Right lobe of liver (tissue), 6 donors: ENCODE measurements around the gene EXOC3L2. TPM values are rescaled to one million over a fixed set of nuclear protein-coding genes. Genes with fewer than 3 reads are reported as not detected.
A peak's percentile ranks its signal among the peaks of the same experiment; 100 is the strongest.

Source experiments
- ATAC-seq, 4 donors: fragments of 200-7000 bp; cut with Tn5 transposase; one replicate each; pipeline ENCODE4 v1.9.1; 2020; ENCODE audit warnings: mild to moderate bottlenecking in 4 of 4, moderate library complexity in 4 of 4
- DNase-seq, 3 donors: peaks; one replicate each; pipeline ENCODE4 v3.0.0-alpha.2; 2020
- H3K27ac ChIP-seq, 3 donors: fragments of 200-600 bp; one replicate each; pipeline ENCODE4 v1.8.0; 2022
- H3K27me3 ChIP-seq, 2 donors: fragments of 200-600 bp; one replicate each; pipeline ENCODE4 v1.8.0; 2022
- H3K36me3 ChIP-seq, 4 donors: fragments of 200-600 bp; sonication (generic) in 1 of 4; one replicate each; pipeline versions ENCODE4 v1.5.1 to v1.8.0; 2017 to 2022; ENCODE audit warnings: control low read depth in 1 of 4
- H3K4me1 ChIP-seq, 4 donors: fragments of 200-600 bp; sonication (generic) in 1 of 4; one replicate each; pipeline versions ENCODE4 v1.5.1 to v1.8.0; 2017 to 2022; ENCODE audit warnings: control low read depth in 1 of 4
- H3K4me3 ChIP-seq, 3 donors: fragments of 200-600 bp; one replicate each; pipeline ENCODE4 v1.8.0; 2022
- H3K9me3 ChIP-seq, 4 donors: fragments of 200-600 bp; sonication (generic) in 1 of 4; one replicate each; pipeline versions ENCODE4 v1.5.1 to v1.8.0; 2017 to 2022; ENCODE audit warnings: control low read depth in 1 of 4
- POLR2A ChIP-seq: fragments of 450-650 bp; IDR thresholded peaks from one replicate; pipeline ENCODE4 v1.6.1; 2017; ENCODE audit warnings: antibody characterized with exemption, mild to moderate bottlenecking
- WGBS: methylation state at CpG from one replicate; pipeline ENCODE4 v1.1.6; 2018; ENCODE audit warnings: low coverage, low lambda C conversion rate; ENCODE audit not compliant: insufficient coverage; ENCODE audit errors: missing lambda C conversion rate; 5-methylcytosine and 5-hydroxymethylcytosine counted together
- intact Hi-C, 2 donors: fragments of 100-400 bp; cut with DNase I; formaldehyde crosslinking; loops; one replicate each; pipeline versions ENCODE4 v1.11.2 to v1.14.1; 2022
- total RNA-seq, 6 experiments: library from RNA; depleted of rRNA in 2 of 6; stranded (reverse); fragments of >200 nt in 2 of 6; fragmentation: NEBNext Ultra II Directional in 3 of 6; extraction: Animal tissue kit (Norgen Biotek cat#: 25700) in 3 of 6; gene quantifications; one replicate each; pipeline versions ENCODE4 v1.1.0 to v1.2.4, GENCODE V29; 2016 to 2023
- TF ChIP-seq, protein P1 (sequence below), 4 donors: fragments of 200-600 bp in 3 of 4; fragments of 450-650 bp in 1 of 4; IDR thresholded peaks; one replicate each; pipeline versions ENCODE4 v1.5.1 to v1.8.0; 2016 to 2022; ENCODE audit warnings: antibody characterized with exemption in 4 of 4, mild to moderate bottlenecking in 2 of 4
- donor health status: DM: no; HTN: yes; CAD: no.
- donor health status: DM: no; HTN: no; CAD: no.
- donor health status: DM: no; HTN: no; CAD: no.
- donor health status: DM: no; HTN: yes; CAD: no.
- donor health status: DM: no; HTN: yes; CAD: no.

Gene EXOC3L2
- total RNA-seq, 6 experiments from 2014 or later: 1.8 to 6.9 (median 4.4) TPM

DNA sequence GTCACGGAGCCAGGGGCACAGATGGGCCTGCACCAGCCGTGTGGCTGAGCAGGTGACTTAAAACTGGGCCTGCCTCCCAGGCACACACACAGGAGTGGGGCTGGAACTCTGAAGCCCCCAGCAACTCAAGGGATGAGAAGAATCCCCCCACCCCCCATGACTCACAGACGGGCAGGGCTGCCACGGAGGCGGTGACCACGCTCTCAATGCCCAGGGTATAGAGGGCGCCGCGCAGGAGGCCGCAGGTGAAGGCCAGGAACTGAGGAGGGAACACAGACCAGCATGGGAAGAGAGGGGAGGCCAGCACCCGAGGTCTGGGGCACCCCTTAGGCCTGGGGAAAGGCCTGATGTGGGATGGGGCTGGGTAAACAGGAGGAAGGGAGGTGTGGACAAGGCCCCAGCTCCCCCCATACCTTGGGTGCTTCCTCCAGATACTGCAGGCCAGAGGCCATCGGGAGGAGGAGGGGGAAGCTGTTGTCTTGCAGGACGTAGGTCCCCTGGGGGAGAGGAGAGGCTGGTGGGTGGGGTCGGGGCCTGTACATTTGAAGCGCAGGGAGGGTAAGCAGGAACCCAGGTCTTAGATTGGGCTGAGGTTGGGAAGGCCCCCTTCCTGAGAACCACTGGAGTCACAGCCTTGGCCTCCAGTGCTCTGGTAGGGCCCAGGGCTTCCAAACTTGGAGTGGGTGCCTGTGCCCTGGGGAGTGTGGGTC, 81.3 kb downstream of the EXOC3L2 start:
- intact Hi-C loops: no loop called here
- no peak for ATAC-seq
- 53% methylated on average over 3 of the region's 15 CpGs for WGBS

GRCh38 chr19:45163156-45163555, 82.1 kb downstream of the EXOC3L2 start:
- no peak for DNase-seq
- TF ChIP-seq, protein P1, sequence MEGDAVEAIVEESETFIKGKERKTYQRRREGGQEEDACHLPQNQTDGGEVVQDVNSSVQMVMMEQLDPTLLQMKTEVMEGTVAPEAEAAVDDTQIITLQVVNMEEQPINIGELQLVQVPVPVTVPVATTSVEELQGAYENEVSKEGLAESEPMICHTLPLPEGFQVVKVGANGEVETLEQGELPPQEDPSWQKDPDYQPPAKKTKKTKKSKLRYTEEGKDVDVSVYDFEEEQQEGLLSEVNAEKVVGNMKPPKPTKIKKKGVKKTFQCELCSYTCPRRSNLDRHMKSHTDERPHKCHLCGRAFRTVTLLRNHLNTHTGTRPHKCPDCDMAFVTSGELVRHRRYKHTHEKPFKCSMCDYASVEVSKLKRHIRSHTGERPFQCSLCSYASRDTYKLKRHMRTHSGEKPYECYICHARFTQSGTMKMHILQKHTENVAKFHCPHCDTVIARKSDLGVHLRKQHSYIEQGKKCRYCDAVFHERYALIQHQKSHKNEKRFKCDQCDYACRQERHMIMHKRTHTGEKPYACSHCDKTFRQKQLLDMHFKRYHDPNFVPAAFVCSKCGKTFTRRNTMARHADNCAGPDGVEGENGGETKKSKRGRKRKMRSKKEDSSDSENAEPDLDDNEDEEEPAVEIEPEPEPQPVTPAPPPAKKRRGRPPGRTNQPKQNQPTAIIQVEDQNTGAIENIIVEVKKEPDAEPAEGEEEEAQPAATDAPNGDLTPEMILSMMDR (IDR thresholded peaks at IDR 0.05): no peak
- TF ChIP-seq POLR2A: no peak
- no peak overlapping the region for H3K27ac ChIP-seq
- H3K4me3 ChIP-seq: no peak overlapping the region
- whole genome bisulfite sequencing: 40% methylated on average over 1 of the region's 17 CpGs
- H3K36me3 ChIP-seq: no peaks in the 10 kb centered on the region
- no peaks in the 10 kb centered on the region for H3K4me1 ChIP-seq
- no peaks in the 10 kb centered on the region for H3K9me3 ChIP-seq
- intact Hi-C loops: no loop called here
- no peak for ATAC-seq
- no peaks in the 10 kb centered on the region for H3K27me3 ChIP-seq

More for the DNA sequence above, 81.3 kb downstream of the EXOC3L2 start:
- no peak overlapping the region for H3K27ac ChIP-seq
- DNase-seq: no peak
- H3K4me3 ChIP-seq: no peak overlapping the region
- H3K27me3 ChIP-seq: no peaks in the 10 kb centered on the region
- no peaks in the 10 kb centered on the region for H3K9me3 ChIP-seq
- no peak for TF ChIP-seq POLR2A
- TF ChIP-seq, protein P1 (IDR thresholded peaks at IDR 0.05): no peak
- H3K4me1 ChIP-seq: no peaks in the 10 kb centered on the region
- H3K36me3 ChIP-seq: no peaks in the 10 kb centered on the region

- peak; percentile 3 to 33 (median 14) for ATAC-seq
- intact Hi-C loops: no loop called here
- peak in 1 of 3 donors; percentile 52 for DNase-seq
Observed at GRCh38 chr19:45162608-45163143, 82.5 kb downstream of the EXOC3L2 start.

More at GRCh38 chr19:45162608-45163143, 82.5 kb downstream of the EXOC3L2 start:
- Histone ChIP-seq H3K27ac (no peak overlapping the region), H3K27me3 (no peaks in the 10 kb centered on the region), H3K4me3 (no peak overlapping the region), H3K4me1 (no peaks in the 10 kb centered on the region), H3K36me3 (no peaks in the 10 kb centered on the region), H3K9me3 (no peaks in the 10 kb centered on the region)
- TF ChIP-seq, protein P1 (IDR thresholded peaks at IDR 0.05): no peak
- TF ChIP-seq POLR2A: no peak
- WGBS: 20% methylated on average over 1 of the region's 18 CpGs

Other genes starting within 250 kb of the EXOC3L2 start
- gene RELB, start 243.9 kb downstream of the EXOC3L2 start, total RNA-seq: 10 to 100 TPM in 1 of 6 experiments, 1 to 10 TPM in 5; 1.2 to 21.4 (median 7.2) TPM
- gene CLASRP, start 206.4 kb downstream of the EXOC3L2 start, total RNA-seq: 10 to 100 TPM; 30.5 to 66.8 (median 44.8) TPM
- under 1 TPM in 5 of 6 experiments, not detected in 1; 0.16 to 0.47 (median 0.35) TPM for gene ZNF296, start 168.9 kb downstream of the EXOC3L2 start, total RNA-seq
- 10 to 100 TPM; 10.9 to 27.5 (median 14.0) TPM for gene GEMIN7, start 166.1 kb downstream of the EXOC3L2 start, total RNA-seq
- gene PPP1R37, start 152.2 kb downstream of the EXOC3L2 start, total RNA-seq: 10 to 100 TPM; 10.1 to 14.3 (median 11.0) TPM
- gene NKPD1, start 84.4 kb downstream of the EXOC3L2 start, total RNA-seq: under 1 TPM in 1 of 6 experiments, not detected in 5; 0.06 TPM
- gene TRAPPC6A, start 67.2 kb downstream of the EXOC3L2 start, total RNA-seq: 10 to 100 TPM; 13.1 to 33.3 (median 23.7) TPM
- gene BLOC1S3, start 66.6 kb downstream of the EXOC3L2 start, total RNA-seq: 10 to 100 TPM in 1 of 6 experiments, 1 to 10 TPM in 5; 4.7 to 17.0 (median 6.1) TPM
- gene MARK4, start 5.9 kb upstream of the EXOC3L2 start, total RNA-seq: 10 to 100 TPM; 14.2 to 23.5 (median 17.5) TPM
- gene CKM, start 77.5 kb upstream of the EXOC3L2 start, total RNA-seq: 10 to 100 TPM in 1 of 6 experiments, 1 to 10 TPM in 2, under 1 TPM in 2, not detected in 1; 0.42 to 25.6 (median 1.1) TPM
- under 1 TPM in 2 of 6 experiments, not detected in 4; 0.22 to 0.26 TPM for gene KLC3, start 95.3 kb upstream of the EXOC3L2 start, total RNA-seq
- gene ERCC2, start 125.2 kb upstream of the EXOC3L2 start, total RNA-seq: 10 to 100 TPM in 5 of 6 experiments, 1 to 10 TPM in 1; 9.8 to 13.7 (median 11.3) TPM
- 10 to 100 TPM in 4 of 6 experiments, 1 to 10 TPM in 2; 6.9 to 22.9 (median 14.6) TPM for gene PPP1R13L, start 159.7 kb upstream of the EXOC3L2 start, total RNA-seq
- gene POLR1G, start 161.2 kb upstream of the EXOC3L2 start, total RNA-seq: 1 to 10 TPM; 1.3 to 4.5 (median 3.2) TPM
- 10 to 100 TPM; 19.2 to 29.4 (median 22.6) TPM for gene ERCC1, start 178.5 kb upstream of the EXOC3L2 start, total RNA-seq
- 1 to 10 TPM in 1 of 6 experiments, under 1 TPM in 5; 0.19 to 1.2 (median 0.44) TPM for gene FOSB, start 222.6 kb upstream of the EXOC3L2 start, total RNA-seq